Endothelial cell of umbilical vein (primary cell): ENCODE data around the gene MTMR3. TPM values are rescaled to one million over a fixed set of nuclear protein-coding genes. Genes with fewer than 3 reads are reported as not detected.

ENCODE experiments used
- BruUV-seq: library from RNA; stranded (reverse); fragments of 400-500 nt; replicated peaks from 2 replicates; lab custom pipeline; 2021; lab: Mats Ljungman, UMichigan
- CTCF ChIA-PET: fragments of 300-600, 350-600 bp; sonication (Branson Sonifier 250); formaldehyde crosslinking; loops from one replicate; lab custom pipeline; 2021; ENCODE audit warnings: antibody characterized with exemption, inconsistent platforms; lab: Charles Lee
- POLR2A ChIA-PET: fragments of 300-600, 350-600 bp; sonication (Branson Sonifier 250); formaldehyde crosslinking; loops from one replicate; lab custom pipeline; 2021; ENCODE audit warnings: antibody characterized with exemption, inconsistent platforms; lab: Charles Lee
- DNase-seq: peaks from one replicate; pipeline ENCODE4 v3.0.0-alpha.2; 2011; ENCODE audit warnings: low read depth, low spot score
- FAIRE-seq: peaks from 2 replicates; lab custom pipeline; 2011; peaks lifted over from hg19 to GRCh38; lab: Jason Lieb, UNC
- H2AFZ ChIP-seq: 2 replicates; pipeline ENCODE4 v1.6.0; 2012; ENCODE audit warnings: low read depth, low read length, control low read depth, inconsistent platforms
- H3K27ac ChIP-seq: 2 replicates; pipeline ENCODE4 v1.5.1; 2011; ENCODE audit warnings: low read depth, mild to moderate bottlenecking, control low read depth, low read length, moderate library complexity; ENCODE audit not compliant: insufficient read depth
- H3K27me3 ChIP-seq, 2 experiments: 2 replicates each; pipeline versions ENCODE4 v1.6.0 to v1.6.1; 2011; ENCODE audit warnings: low read length in 2 of 2, mixed read lengths in 1 of 2; ENCODE audit not compliant: control insufficient read depth in 2 of 2, insufficient read depth in 2 of 2
- H3K36me3 ChIP-seq, 2 experiments: 2 replicates in 1 of 2; 3 replicates in 1 of 2; pipeline ENCODE4 v1.5.1; 2011; ENCODE audit warnings: low read length in 2 of 2, mild to moderate bottlenecking in 1 of 2, moderate library complexity in 1 of 2; ENCODE audit not compliant: control insufficient read depth in 2 of 2, insufficient read depth in 2 of 2; ENCODE audit errors: extremely low read depth in 1 of 2
- H3K4me1 ChIP-seq: 3 replicates; pipeline ENCODE4 v1.5.1; 2011; ENCODE audit warnings: mild to moderate bottlenecking, low read length; ENCODE audit not compliant: control insufficient read depth, insufficient read depth; ENCODE audit errors: extremely low read depth
- H3K4me2 ChIP-seq: 2 replicates; pipeline ENCODE4 v1.6.1; 2011; ENCODE audit warnings: low read length, control low read depth, mixed read lengths; ENCODE audit not compliant: insufficient read depth
- H3K4me3 ChIP-seq, 3 experiments: fragments of 200-600 bp in 1 of 3; sonication (generic), shearing (Covaris generic) in 1 of 3; replicated peaks in 1 of 3; 2 replicates each; pipeline ENCODE4 v1.5.1; 2011 to 2016; ENCODE audit warnings: control low read depth in 3 of 3, low read length in 3 of 3, mild to moderate bottlenecking in 2 of 3, inconsistent platforms in 1 of 3, low read depth in 1 of 3, moderate library complexity in 1 of 3; ENCODE audit not compliant: insufficient read depth in 1 of 3
- H3K79me2 ChIP-seq: 2 replicates; pipeline ENCODE4 v1.6.0; 2012; ENCODE audit warnings: low read length, inconsistent platforms; ENCODE audit not compliant: control insufficient read depth, insufficient read depth
- H3K9ac ChIP-seq: replicated peaks from 2 replicates; pipeline ENCODE3; 2011; ENCODE audit warnings: low read length, control low read depth; ENCODE audit not compliant: insufficient read depth; ENCODE audit errors: extremely low read depth
- H3K9me1 ChIP-seq: replicated peaks from 3 replicates; pipeline ENCODE4 v1.6.0; 2011; ENCODE audit warnings: mild to moderate bottlenecking, low read length; ENCODE audit not compliant: control insufficient read depth, insufficient read depth; ENCODE audit errors: extremely low read depth
- H3K9me3 ChIP-seq: replicated peaks from 2 replicates; pipeline ENCODE4 v1.5.1; 2012; ENCODE audit warnings: low read length, inconsistent platforms; ENCODE audit not compliant: control insufficient read depth, insufficient read depth
- H4K20me1 ChIP-seq: replicated peaks from 2 replicates; pipeline ENCODE3; 2011; ENCODE audit warnings: mild to moderate bottlenecking, low read length; ENCODE audit not compliant: control insufficient read depth, insufficient read depth; ENCODE audit errors: extremely low read depth
- EZH2 ChIP-seq: IDR thresholded peaks from 2 replicates; pipeline ENCODE4 v1.6.1; 2012; ENCODE audit warnings: borderline replicate concordance, low read depth, mild to moderate bottlenecking, moderate library complexity, low read length, inconsistent platforms; ENCODE audit not compliant: severe bottlenecking
- GATA2 ChIP-seq: IDR thresholded peaks from 2 replicates; pipeline ENCODE4 v1.7.0; 2011; ENCODE audit warnings: low read depth, mild to moderate bottlenecking, moderate library complexity, mixed read lengths, low read length; ENCODE audit not compliant: insufficient read length, insufficient read depth
- POLR2AphosphoS5 ChIP-seq: IDR thresholded peaks from 2 replicates; pipeline ENCODE4 v1.6.1; 2012; ENCODE audit warnings: low read depth, mild to moderate bottlenecking, control low read depth, low read length, moderate library complexity; ENCODE audit not compliant: insufficient read depth
- dilution Hi-C: fragments of 300-500 bp; cut with MboI; formaldehyde crosslinking; loops from one replicate; pipeline ENCODE4 v1.15.0; 2019; ENCODE audit warnings: low sequenced_read_pairs; ENCODE audit not compliant: extremely low pct_ligation_motif_present
- intact Hi-C: fragments of 100-400 bp; cut with micrococcal nuclease; formaldehyde crosslinking; loops from one replicate; pipeline ENCODE4 v1.10.0; 2022
- polyA plus RNA-seq, 4 experiments: library from polyadenylated mRNA; depleted of rRNA in 3 of 4; stranded (reverse) in 3 of 4; unstranded in 1 of 4; fragments of >200 nt; gene quantifications; 2 replicates each; pipeline versions ENCODE4 v1.2.1 to v1.2.3, GENCODE V29; 2011 to 2012; ENCODE audit warnings: missing spikeins in 1 of 4
- total RNA-seq: library from RNA; stranded (reverse); gene quantifications from 2 replicates; pipeline ENCODE4 v1.2.3, GENCODE V29; 2021
- TF ChIP-seq, protein P1 (sequence below), 2 donors: IDR thresholded peaks; 1 replicate in 1 of 2; 2 replicates in 1 of 2; pipeline ENCODE4 v1.5.1; 2011; ENCODE audit warnings: low read length in 2 of 2, mild to moderate bottlenecking in 2 of 2, moderate library complexity in 2 of 2, control low read depth in 1 of 2, inconsistent platforms in 1 of 2, low read depth in 1 of 2; ENCODE audit not compliant: insufficient read depth in 1 of 2; ENCODE audit errors: extremely low read depth in 1 of 2

The MTMR3 gene
- total and polyA plus RNA-seq, 2 donors (not counting 3 experiments of a cell fraction or from before 2014, with no cell fraction given): 30.1 to 36.5 TPM

- no peaks in the 10 kb centered on the region for H3K9me1 ChIP-seq
- no peaks in the 10 kb centered on the region for H3K4me1 ChIP-seq
- H3K27ac ChIP-seq: no peak overlapping the region
- no peaks in the 10 kb centered on the region for H4K20me1 ChIP-seq
- H3K4me3 ChIP-seq: no peak overlapping the region
- no peak for TF ChIP-seq GATA2
- no peak for DNase-seq
- dilution Hi-C loops: no loop called here
- H3K27me3 ChIP-seq: peaks cover 19 to 25% of the 10 kb centered on the region in 2 experiments
- H3K4me2 ChIP-seq: no peak overlapping the region
- FAIRE-seq: no peak
- no TSS peak for BruUV-seq
- no peak overlapping the region for H2AFZ ChIP-seq
- POLR2A ChIA-PET: interaction anchor here (0.6 kb wide), 1 partner anchor 219 kb away, joined by 6 read pairs; no protein-coding TSS in a partner anchor
- H3K9me3 ChIP-seq: no peaks in the 10 kb centered on the region
- intact Hi-C loops: no loop called here
- H3K79me2 ChIP-seq: no peaks in the 10 kb centered on the region
- CTCF ChIA-PET: interaction anchor here (0.8 to 2.7 kb wide), 2 partner anchors 10 to 40 kb away, joined by 3 to 12 read pairs; no protein-coding TSS in a partner anchor
- no peaks in the 10 kb centered on the region for H3K36me3 ChIP-seq
- no peak overlapping the region for H3K9ac ChIP-seq
Measured at GRCh38 chr22:30078320-30079311, 195.6 kb downstream of the MTMR3 start.

- ChIA-PET POLR2A (no interaction called here), CTCF (interaction anchor here (0.8 kb wide), 1 partner anchor 39 kb away, joined by 3 read pairs; no protein-coding TSS in a partner anchor)
- TF ChIP-seq EZH2: peak; percentile 38
- TF ChIP-seq POLR2AphosphoS5: no peak
- TF ChIP-seq, protein P1, sequence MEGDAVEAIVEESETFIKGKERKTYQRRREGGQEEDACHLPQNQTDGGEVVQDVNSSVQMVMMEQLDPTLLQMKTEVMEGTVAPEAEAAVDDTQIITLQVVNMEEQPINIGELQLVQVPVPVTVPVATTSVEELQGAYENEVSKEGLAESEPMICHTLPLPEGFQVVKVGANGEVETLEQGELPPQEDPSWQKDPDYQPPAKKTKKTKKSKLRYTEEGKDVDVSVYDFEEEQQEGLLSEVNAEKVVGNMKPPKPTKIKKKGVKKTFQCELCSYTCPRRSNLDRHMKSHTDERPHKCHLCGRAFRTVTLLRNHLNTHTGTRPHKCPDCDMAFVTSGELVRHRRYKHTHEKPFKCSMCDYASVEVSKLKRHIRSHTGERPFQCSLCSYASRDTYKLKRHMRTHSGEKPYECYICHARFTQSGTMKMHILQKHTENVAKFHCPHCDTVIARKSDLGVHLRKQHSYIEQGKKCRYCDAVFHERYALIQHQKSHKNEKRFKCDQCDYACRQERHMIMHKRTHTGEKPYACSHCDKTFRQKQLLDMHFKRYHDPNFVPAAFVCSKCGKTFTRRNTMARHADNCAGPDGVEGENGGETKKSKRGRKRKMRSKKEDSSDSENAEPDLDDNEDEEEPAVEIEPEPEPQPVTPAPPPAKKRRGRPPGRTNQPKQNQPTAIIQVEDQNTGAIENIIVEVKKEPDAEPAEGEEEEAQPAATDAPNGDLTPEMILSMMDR (IDR thresholded peaks at IDR 0.05; ENCODE audit: extremely low read depth in 1 of 2, insufficient read depth in 1 of 2, low read depth in 1 of 2, low read length in 2 of 2): no peak
- no peaks in the 10 kb centered on the region for H3K9me1 ChIP-seq
- dilution Hi-C loops: no loop called here
- peak within 1 kb of the TSS; percentile 27 for H3K4me2 ChIP-seq
- intact Hi-C loops: loop anchor here (10.0 kb wide), 2 partner anchors 195 to 285 kb away; partner anchors contain the start of gene MTMR3
- H3K4me3 ChIP-seq: peak within 1 kb of the TSS in 1 of 3 experiments; percentile 25
- no peaks in the 10 kb centered on the region for H3K79me2 ChIP-seq
- no peaks in the 10 kb centered on the region for H3K36me3 ChIP-seq
- no peaks in the 10 kb centered on the region for H3K4me1 ChIP-seq
- DNase-seq: peak; percentile 22
- FAIRE-seq: no peak
- BruUV-seq: no TSS peak
- no peak within 1 kb of the TSS for H3K27ac ChIP-seq
- H3K9me3 ChIP-seq: no peaks in the 10 kb centered on the region
- H4K20me1 ChIP-seq: no peaks in the 10 kb centered on the region
- no peak within 1 kb of the TSS for H3K9ac ChIP-seq
- H2AFZ ChIP-seq: peak within 1 kb of the TSS; percentile 40
- peaks cover 11 to 15% of the 10 kb centered on the region in 2 experiments for H3K27me3 ChIP-seq
Measured at GRCh38 chr22:30079952-30080533, 197.1 kb downstream of the MTMR3 start, which contains the start of gene HORMAD2. TSS of gene HORMAD2 (plus strand) at chr22:30080464. CDS start at chr22:30093953, 13,489 bp downstream.
